HEK293 (cell line): ENCODE results near the gene TXLNA.

ENCODE experiments used
- CTCF ChIA-PET: fragments of 350-600 bp; formaldehyde crosslinking; extraction: SDS; loops from one replicate; lab custom pipeline; 2021; ENCODE audit warnings: antibody characterized with exemption; lab: Yijun Ruan, JAX
- POLR2A ChIA-PET: fragments of 300-600 bp; formaldehyde crosslinking; extraction: SDS; loops from one replicate; lab custom pipeline; 2020; ENCODE audit warnings: antibody characterized with exemption, inconsistent platforms; lab: Yijun Ruan, JAX
- H3K27ac ChIP-seq: fragments of 200-500 bp; sonication (Bioruptor generic); 2 replicates; pipeline ENCODE4 v1.5.1; 2014; ENCODE audit warnings: low read depth, low read length, control low read depth, inconsistent platforms; ENCODE audit errors: extremely low read depth
- H3K36me3 ChIP-seq, 2 experiments: fragments of 200-500 bp in 1 of 2; sonication (Bioruptor generic) in 1 of 2; 1 replicate in 1 of 2; 2 replicates in 1 of 2; pipeline ENCODE4 v1.5.1; 2014 to 2017; ENCODE audit warnings: inconsistent platforms in 2 of 2, low read length in 2 of 2; ENCODE audit not compliant: control insufficient read depth in 2 of 2, insufficient read depth in 1 of 2
- H3K4me1 ChIP-seq: fragments of 200-500 bp; sonication (Bioruptor generic); 2 replicates; pipeline ENCODE4 v1.5.1; 2014; ENCODE audit warnings: mild to moderate bottlenecking, low read length, inconsistent platforms; ENCODE audit not compliant: control insufficient read depth, insufficient read depth
- H3K4me3 ChIP-seq: 2 replicates; pipeline ENCODE4 v1.5.1; 2011; ENCODE audit warnings: low read depth, mild to moderate bottlenecking, control low read depth, low read length, moderate library complexity
- H3K9me3 ChIP-seq: fragments of 200-500 bp; sonication (Bioruptor generic); 2 replicates; pipeline ENCODE4 v1.5.1; 2014; ENCODE audit warnings: low read depth, low read length, inconsistent platforms; ENCODE audit not compliant: control insufficient read depth, insufficient read depth
- HOXA7 ChIP-seq: sonication (generic); formaldehyde crosslinking; IDR thresholded peaks from 2 replicates; pipeline ENCODE4 v1.8.1; 2022; ENCODE audit warnings: missing genetic modification reagents, borderline replicate concordance
- KLF16 ChIP-seq: fragments of 450-650 bp; formaldehyde crosslinking; IDR thresholded peaks from 2 replicates; pipeline ENCODE4 v1.5.1; 2017; ENCODE audit warnings: missing biosample characterization, missing genetic modification characterization
- KLF17 ChIP-seq: fragments of 450-650 bp; formaldehyde crosslinking; IDR thresholded peaks from 2 replicates; pipeline ENCODE4 v1.5.1; 2016; ENCODE audit warnings: missing biosample characterization, missing genetic modification characterization
- ZBTB49 ChIP-seq: fragments of 450-650 bp; formaldehyde crosslinking; IDR thresholded peaks from 2 replicates; pipeline ENCODE4 v1.5.1; 2016; ENCODE audit warnings: missing biosample characterization, missing genetic modification characterization, low read depth
- ZBTB7A ChIP-seq: fragments of 450-650 bp; formaldehyde crosslinking; IDR thresholded peaks from 2 replicates; pipeline ENCODE4 v1.5.1; 2016; ENCODE audit warnings: low read depth, missing biosample characterization, missing genetic modification characterization
- ZNF239 ChIP-seq: fragments of 450-650 bp; formaldehyde crosslinking; IDR thresholded peaks from 2 replicates; pipeline ENCODE4 v1.5.1; 2016; ENCODE audit warnings: missing biosample characterization, missing genetic modification characterization
- ZNF335 ChIP-seq: fragments of 450-650 bp; formaldehyde crosslinking; conservative IDR thresholded peaks from 2 replicates; pipeline ENCODE4 v1.5.1; 2016; ENCODE audit warnings: missing biosample characterization, missing genetic modification characterization
- ZNF354C ChIP-seq: fragments of 450-650 bp; formaldehyde crosslinking; IDR thresholded peaks from 2 replicates; pipeline ENCODE4 v1.5.1; 2016; ENCODE audit warnings: missing biosample characterization, missing genetic modification characterization, low read depth, borderline replicate concordance
- ZNF426 ChIP-seq: fragments of 450-650 bp; formaldehyde crosslinking; IDR thresholded peaks from 2 replicates; pipeline ENCODE4 v1.5.1; 2017; ENCODE audit warnings: missing biosample characterization, missing genetic modification characterization, mild to moderate bottlenecking, inconsistent platforms, moderate library complexity
- ZNF561 ChIP-seq: fragments of 450-650 bp; IDR thresholded peaks from 2 replicates; pipeline ENCODE4 v1.5.1; 2018; ENCODE audit warnings: missing biosample characterization, missing genetic modification characterization, borderline replicate concordance
- ZNF571 ChIP-seq: fragments of 450-650 bp; formaldehyde crosslinking; IDR thresholded peaks from 2 replicates; pipeline ENCODE4 v1.5.0; 2017; ENCODE audit warnings: missing biosample characterization, missing genetic modification characterization
- ZNF629 ChIP-seq: fragments of 450-650 bp; formaldehyde crosslinking; IDR thresholded peaks from 2 replicates; pipeline ENCODE4 v1.5.1; 2017; ENCODE audit warnings: missing biosample characterization, missing genetic modification characterization
- ZNF670 ChIP-seq: fragments of 450-650 bp; formaldehyde crosslinking; IDR thresholded peaks from 2 replicates; pipeline ENCODE4 v1.5.1; 2016; ENCODE audit warnings: missing biosample characterization, missing genetic modification characterization, low read depth
- ZSCAN23 ChIP-seq: fragments of 450-650 bp; formaldehyde crosslinking; IDR thresholded peaks from 2 replicates; pipeline ENCODE4 v1.5.1; 2016; ENCODE audit warnings: missing biosample characterization, missing genetic modification characterization
- TF ChIP-seq, protein P1 (sequence below): fragments of 450-650 bp; formaldehyde crosslinking; IDR thresholded peaks from 2 replicates; pipeline ENCODE4 v1.5.1; 2016; ENCODE audit warnings: missing biosample characterization, missing genetic modification characterization, borderline replicate concordance
- TF ChIP-seq, protein P2 (sequence below): fragments of 450-650 bp; formaldehyde crosslinking; IDR thresholded peaks from 2 replicates; pipeline ENCODE4 v1.5.1; 2016; ENCODE audit warnings: missing biosample characterization, missing genetic modification characterization
- TF ChIP-seq, protein P3 (sequence below): fragments of 450-650 bp; formaldehyde crosslinking; IDR thresholded peaks from 2 replicates; pipeline ENCODE4 v1.5.1; 2016; ENCODE audit warnings: missing biosample characterization, missing genetic modification characterization
- TF ChIP-seq, protein P4 (sequence below): fragments of 450-650 bp; formaldehyde crosslinking; IDR thresholded peaks from 2 replicates; pipeline ENCODE4 v1.5.1; 2017; ENCODE audit warnings: missing biosample characterization, missing genetic modification characterization

Gene TXLNA

DNA sequence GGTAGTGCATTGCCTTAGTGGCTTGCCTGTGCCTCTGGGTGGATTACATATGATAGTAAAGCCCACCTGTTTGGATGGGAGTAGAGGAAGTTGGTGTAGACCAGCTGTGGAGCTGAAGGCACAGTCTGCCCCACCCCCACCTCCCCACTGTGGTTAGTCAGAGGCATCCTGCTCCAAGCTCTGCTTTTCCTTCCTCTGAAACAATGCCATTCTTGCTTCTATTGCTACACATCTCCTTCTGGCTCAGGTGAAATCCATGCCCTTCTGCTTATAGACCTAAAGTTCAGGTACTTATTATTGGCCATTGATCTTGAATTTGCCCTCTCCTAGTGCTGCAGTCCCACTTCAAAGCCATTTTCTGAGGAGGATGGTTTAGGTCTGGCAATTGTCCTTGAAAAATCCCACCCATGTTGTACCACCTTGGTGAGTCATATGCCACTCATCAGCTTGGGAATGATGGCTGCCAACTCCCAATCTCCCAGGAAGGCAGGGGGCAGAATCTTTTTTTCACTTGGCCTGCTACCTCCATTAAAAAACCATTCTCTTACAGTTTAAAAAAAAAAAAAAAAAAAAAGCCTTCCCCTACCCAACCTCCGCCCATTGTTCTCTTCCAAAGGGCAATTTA is 6.7 kb upstream of the TXLNA start:
- Histone ChIP-seq H3K4me3 (no peak overlapping the region), H3K9me3 (no peaks in the 10 kb centered on the region), H3K27ac (no peak overlapping the region), H3K36me3 (peaks cover 25 to 72% of the 10 kb centered on the region in 2 experiments), H3K4me1 (no peaks in the 10 kb centered on the region)
- ChIA-PET POLR2A (interaction anchor here (0.6 to 0.7 kb wide), 2 partner anchors 455 to 1252 kb away, joined by 3 to 8 read pairs; no protein-coding TSS in a partner anchor), CTCF (interaction anchor here (0.6 kb wide), 1 partner anchor 458 kb away, joined by 3 read pairs; no protein-coding TSS in a partner anchor)
- TF ChIP-seq ZBTB7A (tag by site-specific recombination) (no peak), KLF17 (no peak), ZSCAN23 (tag by site-specific recombination) (no peak), ZNF571 (tag by site-specific recombination) (no peak), HOXA7 (CRISPR knock-in tag) (no peak), KLF16 (no peak), ZBTB49 (tag by site-specific recombination) (no peak), ZNF239 (tag by site-specific recombination) (no peak), ZNF426 (tag by site-specific recombination) (no peak), ZNF335 (no peak), ZNF670 (no peak), ZNF629 (no peak), ZNF354C (tag by site-specific recombination) (no peak), ZNF561 (tag by site-specific recombination) (no peak)
- TF ChIP-seq, protein P1, sequence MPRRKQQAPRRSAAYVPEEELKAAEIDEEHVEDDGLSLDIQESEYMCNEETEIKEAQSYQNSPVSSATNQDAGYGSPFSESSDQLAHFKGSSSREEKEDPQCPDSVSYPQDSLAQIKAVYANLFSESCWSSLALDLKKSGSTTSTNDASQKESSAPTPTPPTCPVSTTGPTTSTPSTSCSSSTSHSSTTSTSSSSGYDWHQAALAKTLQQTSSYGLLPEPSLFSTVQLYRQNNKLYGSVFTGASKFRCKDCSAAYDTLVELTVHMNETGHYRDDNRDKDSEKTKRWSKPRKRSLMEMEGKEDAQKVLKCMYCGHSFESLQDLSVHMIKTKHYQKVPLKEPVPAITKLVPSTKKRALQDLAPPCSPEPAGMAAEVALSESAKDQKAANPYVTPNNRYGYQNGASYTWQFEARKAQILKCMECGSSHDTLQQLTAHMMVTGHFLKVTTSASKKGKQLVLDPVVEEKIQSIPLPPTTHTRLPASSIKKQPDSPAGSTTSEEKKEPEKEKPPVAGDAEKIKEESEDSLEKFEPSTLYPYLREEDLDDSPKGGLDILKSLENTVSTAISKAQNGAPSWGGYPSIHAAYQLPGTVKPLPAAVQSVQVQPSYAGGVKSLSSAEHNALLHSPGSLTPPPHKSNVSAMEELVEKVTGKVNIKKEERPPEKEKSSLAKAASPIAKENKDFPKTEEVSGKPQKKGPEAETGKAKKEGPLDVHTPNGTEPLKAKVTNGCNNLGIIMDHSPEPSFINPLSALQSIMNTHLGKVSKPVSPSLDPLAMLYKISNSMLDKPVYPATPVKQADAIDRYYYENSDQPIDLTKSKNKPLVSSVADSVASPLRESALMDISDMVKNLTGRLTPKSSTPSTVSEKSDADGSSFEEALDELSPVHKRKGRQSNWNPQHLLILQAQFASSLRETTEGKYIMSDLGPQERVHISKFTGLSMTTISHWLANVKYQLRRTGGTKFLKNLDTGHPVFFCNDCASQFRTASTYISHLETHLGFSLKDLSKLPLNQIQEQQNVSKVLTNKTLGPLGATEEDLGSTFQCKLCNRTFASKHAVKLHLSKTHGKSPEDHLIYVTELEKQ = no peak
- TF ChIP-seq, protein P2, sequence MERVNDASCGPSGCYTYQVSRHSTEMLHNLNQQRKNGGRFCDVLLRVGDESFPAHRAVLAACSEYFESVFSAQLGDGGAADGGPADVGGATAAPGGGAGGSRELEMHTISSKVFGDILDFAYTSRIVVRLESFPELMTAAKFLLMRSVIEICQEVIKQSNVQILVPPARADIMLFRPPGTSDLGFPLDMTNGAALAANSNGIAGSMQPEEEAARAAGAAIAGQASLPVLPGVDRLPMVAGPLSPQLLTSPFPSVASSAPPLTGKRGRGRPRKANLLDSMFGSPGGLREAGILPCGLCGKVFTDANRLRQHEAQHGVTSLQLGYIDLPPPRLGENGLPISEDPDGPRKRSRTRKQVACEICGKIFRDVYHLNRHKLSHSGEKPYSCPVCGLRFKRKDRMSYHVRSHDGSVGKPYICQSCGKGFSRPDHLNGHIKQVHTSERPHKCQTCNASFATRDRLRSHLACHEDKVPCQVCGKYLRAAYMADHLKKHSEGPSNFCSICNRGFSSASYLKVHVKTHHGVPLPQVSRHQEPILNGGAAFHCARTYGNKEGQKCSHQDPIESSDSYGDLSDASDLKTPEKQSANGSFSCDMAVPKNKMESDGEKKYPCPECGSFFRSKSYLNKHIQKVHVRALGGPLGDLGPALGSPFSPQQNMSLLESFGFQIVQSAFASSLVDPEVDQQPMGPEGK (tag by site-specific recombination) = no peak
- TF ChIP-seq, protein P3, sequence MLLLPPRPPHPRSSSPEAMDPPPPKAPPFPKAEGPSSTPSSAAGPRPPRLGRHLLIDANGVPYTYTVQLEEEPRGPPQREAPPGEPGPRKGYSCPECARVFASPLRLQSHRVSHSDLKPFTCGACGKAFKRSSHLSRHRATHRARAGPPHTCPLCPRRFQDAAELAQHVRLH (tag by site-specific recombination) = no peak
- TF ChIP-seq, protein P4, sequence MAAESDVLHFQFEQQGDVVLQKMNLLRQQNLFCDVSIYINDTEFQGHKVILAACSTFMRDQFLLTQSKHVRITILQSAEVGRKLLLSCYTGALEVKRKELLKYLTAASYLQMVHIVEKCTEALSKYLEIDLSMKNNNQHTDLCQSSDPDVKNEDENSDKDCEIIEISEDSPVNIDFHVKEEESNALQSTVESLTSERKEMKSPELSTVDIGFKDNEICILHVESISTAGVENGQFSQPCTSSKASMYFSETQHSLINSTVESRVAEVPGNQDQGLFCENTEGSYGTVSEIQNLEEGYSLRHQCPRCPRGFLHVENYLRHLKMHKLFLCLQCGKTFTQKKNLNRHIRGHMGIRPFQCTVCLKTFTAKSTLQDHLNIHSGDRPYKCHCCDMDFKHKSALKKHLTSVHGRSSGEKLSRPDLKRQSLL (tag by site-specific recombination) = no peak
